ENCODE results near the gene HOXC6.
"Not testable (repeated sequence)": the region's sequence is repeated elsewhere in the genome, so short reads cannot be mapped to it uniquely, and the experiment has no call there.

The HOXC6 gene

DNA sequence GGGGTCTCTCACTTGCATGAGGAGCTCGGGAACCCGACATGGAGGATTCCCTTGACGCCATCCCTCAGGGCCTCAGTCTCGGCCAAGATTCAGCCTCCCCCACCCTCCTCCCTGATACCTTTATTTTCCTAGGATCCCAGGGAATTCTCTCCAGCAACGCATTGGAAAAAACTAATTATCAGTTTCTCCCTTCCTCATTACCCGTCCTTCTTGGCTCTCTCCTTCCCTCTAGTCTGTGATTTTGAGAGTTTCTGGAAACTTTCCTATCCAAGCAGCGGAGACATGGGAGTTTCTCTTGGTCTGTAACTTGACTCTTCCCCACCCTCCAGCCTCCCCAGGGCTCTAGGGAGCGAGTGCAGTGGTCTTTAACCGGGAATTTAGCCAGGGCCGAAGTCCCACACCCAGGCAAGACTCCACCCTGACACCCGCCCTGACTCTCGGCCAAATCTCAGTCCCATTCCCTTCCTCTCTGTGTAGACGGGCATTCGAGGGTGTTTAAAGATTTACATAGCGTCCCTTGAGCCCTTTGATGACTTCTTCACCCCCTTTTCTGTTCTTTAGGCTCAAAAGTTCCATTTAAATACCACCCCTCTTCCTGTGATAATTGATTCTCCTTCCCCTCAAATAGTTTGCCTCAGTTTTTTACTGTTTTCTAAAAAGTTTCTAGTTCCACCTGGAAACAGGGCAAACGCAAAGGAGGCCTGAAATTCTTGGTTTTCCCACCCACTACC, 11.3 kb downstream of the HOXC6 start:
- H3K36me3 ChIP-seq (ENCODE audit: low read depth): no peaks in the 10 kb centered on the region
- peaks cover 69% of the 10 kb centered on the region for H3K27me3 ChIP-seq (ENCODE audit: insufficient read depth, poor library complexity, severe bottlenecking)
- DNase-seq (ENCODE audit: low spot score) (no peak), ATAC-seq (ENCODE audit: low read depth) (no peak)
- TF ChIP-seq, protein P1, sequence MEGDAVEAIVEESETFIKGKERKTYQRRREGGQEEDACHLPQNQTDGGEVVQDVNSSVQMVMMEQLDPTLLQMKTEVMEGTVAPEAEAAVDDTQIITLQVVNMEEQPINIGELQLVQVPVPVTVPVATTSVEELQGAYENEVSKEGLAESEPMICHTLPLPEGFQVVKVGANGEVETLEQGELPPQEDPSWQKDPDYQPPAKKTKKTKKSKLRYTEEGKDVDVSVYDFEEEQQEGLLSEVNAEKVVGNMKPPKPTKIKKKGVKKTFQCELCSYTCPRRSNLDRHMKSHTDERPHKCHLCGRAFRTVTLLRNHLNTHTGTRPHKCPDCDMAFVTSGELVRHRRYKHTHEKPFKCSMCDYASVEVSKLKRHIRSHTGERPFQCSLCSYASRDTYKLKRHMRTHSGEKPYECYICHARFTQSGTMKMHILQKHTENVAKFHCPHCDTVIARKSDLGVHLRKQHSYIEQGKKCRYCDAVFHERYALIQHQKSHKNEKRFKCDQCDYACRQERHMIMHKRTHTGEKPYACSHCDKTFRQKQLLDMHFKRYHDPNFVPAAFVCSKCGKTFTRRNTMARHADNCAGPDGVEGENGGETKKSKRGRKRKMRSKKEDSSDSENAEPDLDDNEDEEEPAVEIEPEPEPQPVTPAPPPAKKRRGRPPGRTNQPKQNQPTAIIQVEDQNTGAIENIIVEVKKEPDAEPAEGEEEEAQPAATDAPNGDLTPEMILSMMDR (IDR thresholded peaks at IDR 0.05; ENCODE audit: poor library complexity, severe bottlenecking): no peak
- no peak overlapping the region for H3K4me3 ChIP-seq (ENCODE audit: severe bottlenecking)
- H3K27ac ChIP-seq (ENCODE audit: poor library complexity, severe bottlenecking): no peak overlapping the region
- no peaks in the 10 kb centered on the region for H3K4me1 ChIP-seq (ENCODE audit: insufficient read depth, poor library complexity, severe bottlenecking)
- no peaks in the 10 kb centered on the region for H3K9me3 ChIP-seq (ENCODE audit: severe bottlenecking)

DNA sequence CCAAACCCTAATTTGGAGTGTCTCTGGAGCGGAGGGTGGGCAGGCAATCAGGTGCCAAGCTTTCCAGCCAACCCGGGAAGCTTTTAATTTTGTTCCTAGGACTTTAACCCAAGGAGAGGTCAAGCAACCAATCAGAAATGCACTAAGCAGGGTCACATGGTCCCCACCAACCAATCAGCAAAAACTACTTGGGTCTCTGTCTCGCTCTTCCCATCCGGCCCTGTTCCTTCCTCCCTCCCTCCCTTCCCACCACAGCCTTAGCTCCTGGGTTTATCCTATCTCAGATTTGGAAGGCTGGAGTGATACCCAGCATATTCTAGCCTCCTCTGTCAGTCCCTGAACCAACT, 11.9 kb downstream of the HOXC6 start:
- TF ChIP-seq, protein P1 (IDR thresholded peaks at IDR 0.05; ENCODE audit: poor library complexity, severe bottlenecking): no peak
- Histone ChIP-seq H3K9me3 (ENCODE audit: severe bottlenecking) (no peaks in the 10 kb centered on the region), H3K27ac (ENCODE audit: poor library complexity, severe bottlenecking) (no peak overlapping the region), H3K4me1 (ENCODE audit: insufficient read depth, poor library complexity, severe bottlenecking) (no peaks in the 10 kb centered on the region), H3K27me3 (ENCODE audit: insufficient read depth, poor library complexity, severe bottlenecking) (peaks cover 69% of the 10 kb centered on the region), H3K36me3 (ENCODE audit: low read depth) (no peaks in the 10 kb centered on the region), H3K4me3 (ENCODE audit: severe bottlenecking) (no peak overlapping the region)
- DNase-seq (ENCODE audit: low spot score) (no peak), ATAC-seq (ENCODE audit: low read depth) (no peak)

DNA sequence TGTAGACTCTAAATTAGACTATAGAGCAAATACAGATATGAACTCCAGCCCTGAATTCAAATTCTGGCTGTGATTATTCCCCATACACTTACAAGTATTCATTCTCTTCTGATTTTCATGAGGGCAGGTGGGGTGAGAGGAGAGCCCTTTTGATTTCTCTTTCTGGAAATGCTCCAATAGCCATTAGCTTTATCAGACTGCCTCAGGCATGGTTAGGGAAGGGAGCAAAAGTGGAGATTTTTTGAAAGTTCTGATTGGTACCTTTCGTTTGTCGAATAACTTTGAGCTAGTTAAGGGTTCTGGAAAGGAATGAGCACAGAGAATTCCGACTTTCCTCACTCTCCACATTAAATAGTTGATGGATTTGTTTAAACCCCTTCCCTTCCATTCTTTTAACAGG, 12.4 kb downstream of the HOXC6 start:
- ATAC-seq (ENCODE audit: low read depth) (no peak), DNase-seq (ENCODE audit: low spot score) (no peak)
- no peak overlapping the region for H3K27ac ChIP-seq (ENCODE audit: poor library complexity, severe bottlenecking)
- H3K27me3 ChIP-seq (ENCODE audit: insufficient read depth, poor library complexity, severe bottlenecking): peaks cover 69% of the 10 kb centered on the region
- TF ChIP-seq, protein P1 (IDR thresholded peaks at IDR 0.05; ENCODE audit: poor library complexity, severe bottlenecking): no peak
- H3K9me3 ChIP-seq (ENCODE audit: severe bottlenecking): no peaks in the 10 kb centered on the region
- no peaks in the 10 kb centered on the region for H3K4me1 ChIP-seq (ENCODE audit: insufficient read depth, poor library complexity, severe bottlenecking)
- H3K4me3 ChIP-seq (ENCODE audit: severe bottlenecking): no peak overlapping the region
- H3K36me3 ChIP-seq (ENCODE audit: low read depth): no peaks in the 10 kb centered on the region

DNA sequence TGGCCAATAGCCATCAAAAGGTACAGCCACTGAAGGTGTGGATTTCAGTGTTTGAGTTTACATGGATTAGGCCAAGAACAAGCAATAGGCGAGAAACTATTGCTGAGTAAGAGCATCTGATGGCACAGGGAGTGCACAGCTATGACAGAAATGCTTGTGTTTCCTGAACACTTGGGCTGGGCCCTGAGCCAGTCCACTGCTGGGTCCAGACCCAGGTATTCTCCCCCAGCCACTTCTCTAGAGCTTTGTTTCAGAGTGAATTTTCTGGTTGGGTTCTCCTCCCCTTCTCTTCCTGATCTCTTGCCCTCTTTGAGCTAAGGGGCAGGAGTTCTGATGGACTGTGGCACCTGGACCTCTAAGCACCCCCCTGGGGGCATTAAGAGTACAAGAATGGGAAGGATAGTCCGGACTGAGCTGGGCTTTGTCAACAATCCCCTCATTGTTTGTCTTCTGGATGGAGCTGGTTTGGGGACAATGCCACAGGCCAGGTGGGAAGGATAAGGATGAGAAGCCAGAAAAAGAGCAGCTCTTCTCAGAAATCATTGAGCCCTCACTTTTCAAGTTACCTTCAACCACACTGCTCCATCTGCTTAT, 13.0 kb downstream of the HOXC6 start:
- Histone ChIP-seq H3K4me3 (ENCODE audit: severe bottlenecking) (no peak overlapping the region), H3K36me3 (ENCODE audit: low read depth) (no peaks in the 10 kb centered on the region), H3K4me1 (ENCODE audit: insufficient read depth, poor library complexity, severe bottlenecking) (no peaks in the 10 kb centered on the region), H3K27me3 (ENCODE audit: insufficient read depth, poor library complexity, severe bottlenecking) (peaks cover 70% of the 10 kb centered on the region), H3K27ac (ENCODE audit: poor library complexity, severe bottlenecking) (no peak overlapping the region), H3K9me3 (ENCODE audit: severe bottlenecking) (no peaks in the 10 kb centered on the region)
- TF ChIP-seq, protein P1 (IDR thresholded peaks at IDR 0.05; ENCODE audit: poor library complexity, severe bottlenecking): no peak
- ATAC-seq (ENCODE audit: low read depth): no peak
- no peak for DNase-seq (ENCODE audit: low spot score)

DNA sequence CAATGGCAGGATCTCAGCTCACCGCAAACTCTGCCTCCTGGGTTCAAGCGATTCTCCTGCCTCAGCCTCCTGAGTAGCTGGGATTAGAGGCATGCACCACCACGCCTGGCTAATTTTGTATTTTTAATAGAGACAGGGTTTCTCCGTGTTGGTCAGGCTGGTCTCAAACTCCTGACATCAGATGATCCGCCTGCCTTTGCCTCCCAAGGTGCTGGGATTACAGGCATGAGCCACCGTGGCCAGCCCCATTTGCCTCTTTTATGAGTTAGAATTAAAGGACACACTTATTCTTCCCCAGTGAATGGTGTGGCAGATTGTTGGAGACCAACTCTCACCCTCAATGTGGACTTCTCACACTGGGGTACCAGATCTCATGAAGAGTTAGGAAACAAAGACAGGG, 13.8 kb downstream of the HOXC6 start:
- not testable (repeated sequence) for DNase-seq (ENCODE audit: low spot score); H3K4me3 ChIP-seq (ENCODE audit: severe bottlenecking); H3K4me1 ChIP-seq (ENCODE audit: insufficient read depth, poor library complexity, severe bottlenecking); H3K27ac ChIP-seq (ENCODE audit: poor library complexity, severe bottlenecking); H3K36me3 ChIP-seq (ENCODE audit: low read depth); H3K9me3 ChIP-seq (ENCODE audit: severe bottlenecking); ATAC-seq (ENCODE audit: low read depth)
- H3K27me3 ChIP-seq (ENCODE audit: insufficient read depth, poor library complexity, severe bottlenecking): peaks cover 78% of the 10 kb centered on the region
